Measurements from ENCODE around the gene SLCO4C1.
"Not testable (repeated sequence)": the region's sequence is repeated elsewhere in the genome, so short reads cannot be mapped to it uniquely, and the experiment has no call there.

Gene SLCO4C1, protein sequence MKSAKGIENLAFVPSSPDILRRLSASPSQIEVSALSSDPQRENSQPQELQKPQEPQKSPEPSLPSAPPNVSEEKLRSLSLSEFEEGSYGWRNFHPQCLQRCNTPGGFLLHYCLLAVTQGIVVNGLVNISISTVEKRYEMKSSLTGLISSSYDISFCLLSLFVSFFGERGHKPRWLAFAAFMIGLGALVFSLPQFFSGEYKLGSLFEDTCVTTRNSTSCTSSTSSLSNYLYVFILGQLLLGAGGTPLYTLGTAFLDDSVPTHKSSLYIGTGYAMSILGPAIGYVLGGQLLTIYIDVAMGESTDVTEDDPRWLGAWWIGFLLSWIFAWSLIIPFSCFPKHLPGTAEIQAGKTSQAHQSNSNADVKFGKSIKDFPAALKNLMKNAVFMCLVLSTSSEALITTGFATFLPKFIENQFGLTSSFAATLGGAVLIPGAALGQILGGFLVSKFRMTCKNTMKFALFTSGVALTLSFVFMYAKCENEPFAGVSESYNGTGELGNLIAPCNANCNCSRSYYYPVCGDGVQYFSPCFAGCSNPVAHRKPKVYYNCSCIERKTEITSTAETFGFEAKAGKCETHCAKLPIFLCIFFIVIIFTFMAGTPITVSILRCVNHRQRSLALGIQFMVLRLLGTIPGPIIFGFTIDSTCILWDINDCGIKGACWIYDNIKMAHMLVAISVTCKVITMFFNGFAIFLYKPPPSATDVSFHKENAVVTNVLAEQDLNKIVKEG

DNA sequence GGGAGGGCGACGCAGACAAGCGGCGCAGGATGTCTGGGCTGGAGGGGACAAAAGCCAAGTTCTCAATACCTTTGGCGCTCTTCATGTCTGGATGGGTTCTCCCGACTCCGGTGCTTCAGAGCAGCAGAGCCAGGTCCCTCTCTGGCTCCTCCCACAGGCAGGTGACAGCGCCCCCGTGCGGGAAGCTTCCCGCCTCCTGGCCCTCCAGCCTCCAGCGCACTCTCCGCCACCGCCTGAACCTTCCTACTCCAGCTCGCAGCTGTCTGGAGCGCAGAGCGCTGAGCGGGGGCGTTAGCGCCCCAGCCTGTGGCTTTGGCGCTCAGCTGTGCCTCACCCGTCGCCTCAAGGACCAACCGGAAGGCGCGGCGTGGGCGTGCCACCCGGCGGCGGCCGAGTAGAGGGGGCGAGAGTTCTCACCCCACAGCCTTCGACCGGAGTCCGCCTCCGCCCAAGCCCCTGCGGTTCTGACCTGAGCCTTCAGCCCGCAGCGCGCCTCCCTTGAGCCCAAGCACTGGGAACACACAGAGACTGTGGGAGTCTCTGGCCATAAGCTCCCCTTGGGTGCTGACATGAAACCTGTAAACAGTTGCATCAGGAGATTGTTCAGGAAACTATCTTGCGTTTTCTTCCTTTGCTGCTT, at the start of gene SLCO4C1:
Gene SLCO4C1 (minus strand): TSS at position 107 of the 640 bp plus-strand sequence. CDS start 22 bp downstream, at position 85.
- peak; percentile 68 for DNase-seq (ENCODE audit: low read depth)

DNA sequence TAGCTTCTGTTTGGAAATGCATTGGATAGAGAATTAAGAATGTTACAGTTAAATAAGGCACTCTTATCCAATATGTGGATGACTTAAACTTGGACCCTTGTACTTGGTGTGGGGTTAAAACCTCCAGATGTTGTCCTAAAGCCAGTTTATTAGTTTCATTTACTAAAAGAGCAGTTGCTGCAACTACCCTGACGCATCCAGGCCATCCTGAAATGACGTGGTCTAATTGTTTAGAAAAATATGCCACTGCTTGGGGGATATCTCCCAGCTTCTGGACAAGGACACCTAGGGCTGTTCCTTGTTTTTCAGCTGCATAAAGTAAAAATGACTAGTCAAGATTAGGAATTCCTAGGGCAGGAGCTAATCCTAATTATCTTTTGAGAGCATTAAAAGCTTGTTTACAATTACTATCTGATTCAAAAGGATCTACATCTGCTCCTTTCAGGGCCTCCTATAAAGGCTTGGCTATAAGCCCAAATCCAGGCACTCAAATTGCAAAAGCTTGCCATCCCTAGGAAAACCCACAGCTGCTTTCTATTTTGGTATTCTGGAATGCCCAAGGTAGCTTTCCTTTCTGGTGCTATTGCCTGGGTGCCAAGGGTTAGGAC, 45.7 kb upstream of the SLCO4C1 start:
- DNase-seq (ENCODE audit: low read depth), result no peak

- no peak for DNase-seq (ENCODE audit: low read depth)
Measured at GRCh38 chr5:102324714-102325113, 28.6 kb upstream of the SLCO4C1 start.

- DNase-seq (ENCODE audit: low read depth), result not testable (repeated sequence)
Measured at GRCh38 chr5:102318801-102319200, 22.7 kb upstream of the SLCO4C1 start.

DNA sequence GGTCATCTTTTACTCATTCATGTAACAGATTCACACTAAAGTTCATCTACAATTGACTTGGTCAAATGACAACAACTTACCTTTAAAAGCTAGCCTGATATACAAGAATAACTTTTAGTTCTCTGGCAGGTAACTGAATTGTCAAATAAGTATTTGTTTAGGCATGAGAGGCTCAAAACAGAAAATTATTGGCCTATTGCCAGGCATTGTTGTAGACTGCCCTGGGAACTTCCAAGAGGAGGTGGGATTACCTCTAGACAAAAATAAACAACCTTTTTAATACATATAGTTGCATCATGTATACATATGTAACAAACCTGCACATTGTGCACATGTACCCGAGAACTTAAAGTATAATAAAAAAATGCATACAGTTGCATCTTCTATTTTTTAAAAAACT, 18.2 kb upstream of the SLCO4C1 start:
- no peak for DNase-seq (ENCODE audit: low read depth)

DNA sequence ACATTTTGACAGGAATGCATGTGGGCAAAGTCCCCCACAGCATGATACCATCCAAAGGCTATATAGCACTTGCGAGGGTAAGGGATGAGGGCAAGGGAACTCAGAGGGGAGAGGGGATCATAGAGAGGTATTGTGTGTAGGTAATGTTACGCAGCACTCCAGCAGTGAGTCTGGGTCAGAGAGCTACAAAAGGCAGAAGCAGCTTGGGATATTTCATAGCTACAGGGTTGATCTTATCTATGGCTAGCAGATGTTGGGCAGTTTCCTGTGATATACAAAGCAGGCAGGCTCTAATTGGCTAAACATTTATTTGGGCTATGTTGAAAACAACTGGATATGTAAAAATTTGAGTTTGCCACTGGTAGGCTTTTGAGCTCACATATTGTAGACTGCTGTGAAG, 17.8 kb upstream of the SLCO4C1 start:
- DNase-seq (ENCODE audit: low read depth), result no peak

GRCh38 chr5:102312586-102313370, 16.7 kb upstream of the SLCO4C1 start:
- DNase-seq (ENCODE audit: low read depth), result no peak

- DNase-seq (ENCODE audit: low read depth), result no peak
Measured at GRCh38 chr5:102309586-102309985, 13.5 kb upstream of the SLCO4C1 start.

- no peak for DNase-seq (ENCODE audit: low read depth)
Measured at GRCh38 chr5:102307232-102307631, 11.1 kb upstream of the SLCO4C1 start.

GRCh38 chr5:102306121-102306520, 10.0 kb upstream of the SLCO4C1 start:
- no peak for DNase-seq (ENCODE audit: low read depth)

GRCh38 chr5:102295534-102296177, 428 bp downstream of the SLCO4C1 start:
- no peak for DNase-seq (ENCODE audit: low read depth)

GRCh38 chr5:102294886-102295395, 1.1 kb downstream of the SLCO4C1 start:
- no peak for DNase-seq (ENCODE audit: low read depth)

GRCh38 chr5:102290004-102290403, 6.1 kb downstream of the SLCO4C1 start:
- DNase-seq (ENCODE audit: low read depth), result no peak

DNA sequence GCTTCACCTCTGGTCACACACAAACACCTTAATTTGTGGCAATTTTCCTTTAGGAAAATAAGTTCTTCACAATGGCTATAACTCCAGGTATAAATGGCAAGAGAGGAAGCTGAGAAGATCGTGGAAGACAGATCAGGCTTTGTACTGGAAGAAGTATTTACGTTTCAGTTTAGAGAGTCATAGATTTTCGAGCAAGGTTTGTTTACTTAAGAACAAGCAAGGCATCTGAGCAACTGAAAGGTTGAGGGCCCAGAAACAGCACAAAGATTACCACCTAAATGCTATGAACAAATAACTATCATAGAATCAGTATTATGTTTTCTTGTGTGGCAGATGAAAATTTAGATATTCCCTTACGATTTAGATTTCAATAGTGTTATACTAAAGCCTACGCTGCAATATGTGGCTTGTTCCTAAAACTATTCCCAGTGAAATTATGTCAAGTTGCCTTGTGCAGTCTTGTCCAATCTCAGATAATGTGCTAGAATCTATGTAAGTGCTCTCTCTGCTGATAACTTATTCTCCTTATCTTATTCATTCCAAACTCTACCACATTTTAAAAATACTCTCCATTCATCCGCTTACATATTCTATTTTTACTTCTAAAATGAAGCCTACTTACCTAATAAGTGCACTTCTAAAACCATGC, 6.7 kb downstream of the SLCO4C1 start:
- no peak for DNase-seq (ENCODE audit: low read depth)

DNA sequence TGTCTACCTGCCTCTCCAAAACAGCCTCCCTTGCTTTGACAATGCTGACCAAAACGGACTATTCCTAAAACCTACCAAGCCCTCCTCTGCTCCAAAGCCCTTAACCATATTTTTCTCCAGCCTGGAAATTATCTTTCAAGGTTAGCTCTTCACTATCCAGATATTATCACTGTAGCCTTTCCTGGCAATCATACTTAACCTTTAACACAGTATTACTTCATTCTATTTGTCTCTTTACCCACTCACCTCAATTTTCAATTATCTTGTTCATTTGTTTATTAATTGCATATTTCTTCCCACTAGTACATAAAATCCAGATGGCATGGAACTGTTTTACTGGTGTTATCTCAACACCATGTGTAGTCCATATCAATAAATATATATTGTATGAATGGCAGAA, 7.5 kb downstream of the SLCO4C1 start:
- no peak for DNase-seq (ENCODE audit: low read depth)

- no peak for DNase-seq (ENCODE audit: low read depth)
Measured at GRCh38 chr5:102286476-102286875, 9.6 kb downstream of the SLCO4C1 start.

- DNase-seq (ENCODE audit: low read depth), result no peak
Measured at GRCh38 chr5:102283102-102283797, 12.8 kb downstream of the SLCO4C1 start.

GRCh38 chr5:102279711-102280110, 16.4 kb downstream of the SLCO4C1 start:
- no peak for DNase-seq (ENCODE audit: low read depth)

- no peak for DNase-seq (ENCODE audit: low read depth)
Measured at GRCh38 chr5:102278231-102278630, 17.9 kb downstream of the SLCO4C1 start.

GRCh38 chr5:102277144-102277543, 18.9 kb downstream of the SLCO4C1 start:
- no peak for DNase-seq (ENCODE audit: low read depth)

All from activated T-cell treated with anti-CD3 and anti-CD28 coated beads for 48 hours (primary cell).